Fibroblast of lung (primary cell): Measurements from ENCODE around the gene TMEM43. TPM values are rescaled to one million over a fixed set of nuclear protein-coding genes. Genes with fewer than 3 reads are reported as not detected.

Source experiments
- DNase-seq, 2 donors: peaks; one replicate each; pipeline versions ENCODE4 v3.0.0 to v3.0.0-alpha.2; 2010; ENCODE audit warnings: low read depth in 2 of 2
- H2AFZ ChIP-seq: 2 replicates; pipeline ENCODE4 v1.5.1; 2012; ENCODE audit warnings: low read length, control low read depth, inconsistent platforms
- H3K27ac ChIP-seq: 2 replicates; pipeline ENCODE4 v1.5.1; 2011; ENCODE audit warnings: low read length, control low read depth; ENCODE audit not compliant: insufficient read depth
- H3K27me3 ChIP-seq: 2 replicates; pipeline ENCODE4 v1.5.1; 2011; ENCODE audit warnings: mild to moderate bottlenecking, low read length; ENCODE audit not compliant: control insufficient read depth, insufficient read depth
- H3K36me3 ChIP-seq: 2 replicates; pipeline ENCODE4 v1.5.1; 2011; ENCODE audit warnings: low read length; ENCODE audit not compliant: control insufficient read depth, insufficient read depth
- H3K4me1 ChIP-seq: 2 replicates; pipeline ENCODE4 v1.5.1; 2011; ENCODE audit warnings: low read length; ENCODE audit not compliant: control insufficient read depth, insufficient read depth; ENCODE audit errors: extremely low read depth
- H3K4me2 ChIP-seq: 2 replicates; pipeline ENCODE4 v1.5.1; 2011; ENCODE audit warnings: low read length, control low read depth; ENCODE audit not compliant: insufficient read depth; ENCODE audit errors: extremely low read depth
- H3K4me3 ChIP-seq, 4 experiments: fragments of 200-600 bp in 1 of 4; sonication (generic) in 1 of 4; replicated peaks in 1 of 4; 2 replicates each; pipeline ENCODE4 v1.5.1; 2011 to 2016; ENCODE audit warnings: low read length in 4 of 4, low read depth in 3 of 4, mild to moderate bottlenecking in 3 of 4, control low read depth in 2 of 4, inconsistent platforms in 1 of 4, mixed read lengths in 1 of 4; ENCODE audit not compliant: insufficient read depth in 1 of 4; ENCODE audit errors: control extremely low read depth in 1 of 4
- H3K79me2 ChIP-seq: 2 replicates; pipeline ENCODE4 v1.5.1; 2012; ENCODE audit warnings: mild to moderate bottlenecking, low read length, inconsistent platforms; ENCODE audit not compliant: control insufficient read depth, insufficient read depth
- H3K9ac ChIP-seq: 2 replicates; pipeline ENCODE4 v1.5.1; 2011; ENCODE audit warnings: mild to moderate bottlenecking, low read length, control low read depth; ENCODE audit not compliant: insufficient read depth
- H3K9me3 ChIP-seq: 2 replicates; pipeline ENCODE4 v1.5.1; 2012; ENCODE audit warnings: low read depth, low read length; ENCODE audit not compliant: control insufficient read depth, insufficient read depth
- H4K20me1 ChIP-seq: 2 replicates; pipeline ENCODE4 v1.5.1; 2011; ENCODE audit warnings: low read length; ENCODE audit not compliant: control insufficient read depth, insufficient read depth; ENCODE audit errors: extremely low read depth
- CTCF ChIP-seq, 2 donors: IDR thresholded peaks in 1 of 2; conservative IDR thresholded peaks in 1 of 2; 1 replicate in 1 of 2; 2 replicates in 1 of 2; pipeline ENCODE4 v1.5.1; 2011 to 2012; ENCODE audit warnings: low read length in 2 of 2, control low read depth in 1 of 2, inconsistent platforms in 1 of 2, low read depth in 1 of 2, mild to moderate bottlenecking in 1 of 2
- EZH2 ChIP-seq: IDR thresholded peaks from 2 replicates; pipeline ENCODE4 v1.5.1; 2012; ENCODE audit warnings: low read length, control low read depth, mild to moderate bottlenecking; ENCODE audit errors: missing control alignments
- polyA plus RNA-seq, 2 donors: library from polyadenylated mRNA; depleted of rRNA in 1 of 2; stranded (reverse) in 1 of 2; unstranded in 1 of 2; fragments of >200 nt; gene quantifications; 2 replicates each; pipeline ENCODE4 v1.2.1, GENCODE V29; 2011 to 2012; ENCODE audit warnings: missing spikeins in 1 of 2
- total RNA-seq: library from RNA; depleted of rRNA; stranded (reverse); fragments of >200 nt; gene quantifications from 2 replicates; pipeline ENCODE4 v1.2.1, GENCODE V29; 2014

TMEM43 gene
- total and polyA plus RNA-seq, 2 donors (not counting 1 experiment from before 2014, with no cell fraction given): 114 to 180 TPM

GRCh38 chr3:14129296-14129695 is 4.4 kb downstream of the TMEM43 start:
- DNase-seq: no peak
- Histone ChIP-seq H3K9ac (no peak overlapping the region), H3K4me3 (no peak overlapping the region), H3K27ac (no peak overlapping the region), H3K27me3 (no peaks in the 10 kb centered on the region), H3K36me3 (peaks cover 37% of the 10 kb centered on the region), H3K9me3 (no peaks in the 10 kb centered on the region), H3K4me2 (no peak overlapping the region), H2AFZ (no peak overlapping the region), H3K4me1 (peaks cover 5% of the 10 kb centered on the region), H3K79me2 (peaks cover 43% of the 10 kb centered on the region), H4K20me1 (no peaks in the 10 kb centered on the region)
- TF ChIP-seq CTCF (conservative IDR thresholded peaks at IDR 0.05 in 1 of 2, IDR thresholded peaks at IDR 0.05 in 1 of 2; ENCODE audit: low read depth in 1 of 2, low read length in 2 of 2): no peak
- TF ChIP-seq EZH2: no peak

GRCh38 chr3:14130230-14130629 is 5.4 kb downstream of the TMEM43 start:
- Histone ChIP-seq H2AFZ (no peak overlapping the region), H3K4me3 (no peak overlapping the region), H3K4me2 (no peak overlapping the region), H3K9ac (no peak overlapping the region), H4K20me1 (no peaks in the 10 kb centered on the region), H3K9me3 (no peaks in the 10 kb centered on the region), H3K4me1 (peaks cover 5% of the 10 kb centered on the region), H3K36me3 (peaks cover 45% of the 10 kb centered on the region), H3K79me2 (peaks cover 41% of the 10 kb centered on the region), H3K27me3 (no peaks in the 10 kb centered on the region), H3K27ac (no peak overlapping the region)
- TF ChIP-seq EZH2: no peak
- no peak for TF ChIP-seq CTCF (conservative IDR thresholded peaks at IDR 0.05 in 1 of 2, IDR thresholded peaks at IDR 0.05 in 1 of 2; ENCODE audit: low read depth in 1 of 2, low read length in 2 of 2)
- no peak for DNase-seq

GRCh38 chr3:14130707-14131106 is 5.9 kb downstream of the TMEM43 start:
- no peak overlapping the region for H3K27ac ChIP-seq
- no peak for TF ChIP-seq CTCF (conservative IDR thresholded peaks at IDR 0.05 in 1 of 2, IDR thresholded peaks at IDR 0.05 in 1 of 2; ENCODE audit: low read depth in 1 of 2, low read length in 2 of 2)
- no peak for TF ChIP-seq EZH2
- no peak for DNase-seq
- no peak overlapping the region for H3K4me2 ChIP-seq
- H4K20me1 ChIP-seq: no peaks in the 10 kb centered on the region
- peaks cover 38% of the 10 kb centered on the region for H3K79me2 ChIP-seq
- peaks cover 5% of the 10 kb centered on the region for H3K4me1 ChIP-seq
- no peaks in the 10 kb centered on the region for H3K9me3 ChIP-seq
- peaks cover 48% of the 10 kb centered on the region for H3K36me3 ChIP-seq
- H2AFZ ChIP-seq: no peak overlapping the region
- no peak overlapping the region for H3K4me3 ChIP-seq
- H3K9ac ChIP-seq: no peak overlapping the region
- no peaks in the 10 kb centered on the region for H3K27me3 ChIP-seq
